Lower leg skin (tissue), 4 donors: ENCODE results near the gene BCAR1. TPM values are rescaled to one million over a fixed set of nuclear protein-coding genes. Genes with fewer than 3 reads are reported as not detected.

Experiments
- DNase-seq, 2 donors: peaks; one replicate each; pipeline ENCODE4 v3.0.0-alpha.2; 2019; ENCODE audit warnings: low spot score in 2 of 2
- H3K4me3 ChIP-seq: fragments of 200-600 bp; sonication (generic); 2 replicates; pipeline ENCODE4 v1.5.1; 2017; ENCODE audit warnings: mild to moderate bottlenecking, low read depth; ENCODE audit not compliant: poor library complexity, severe bottlenecking
- POLR2A ChIP-seq, 2 donors: fragments of 450-650 bp; IDR thresholded peaks; one replicate each; pipeline ENCODE4 v1.6.1; 2016 to 2017; ENCODE audit warnings: antibody characterized with exemption in 2 of 2, mild to moderate bottlenecking in 1 of 2, moderate library complexity in 1 of 2
- WGBS, 2 donors: methylation state at CpG; one replicate each; pipeline ENCODE4 v1.1.5; 2018; 5-methylcytosine and 5-hydroxymethylcytosine counted together
- intact Hi-C: fragments of 100-400 bp; cut with DNase I; formaldehyde crosslinking; loops from one replicate; pipeline ENCODE4 v1.15.0; 2023; ENCODE audit warnings: low total_unique reads
- total RNA-seq, 4 donors: library from RNA; depleted of rRNA; stranded (reverse); fragments of >200 nt; gene quantifications; one replicate each; pipeline ENCODE4 v1.1.0, GENCODE V29; 2016
- TF ChIP-seq, protein P1 (sequence below), 3 donors: fragments of 450-650 bp; IDR thresholded peaks; one replicate each; pipeline ENCODE4 v1.5.1; 2016; ENCODE audit warnings: antibody characterized with exemption in 3 of 3, mild to moderate bottlenecking in 3 of 3, moderate library complexity in 2 of 3

The BCAR1 gene
- total RNA-seq, 4 donors from 2014 or later = 16.4 to 38.1 (median 28.8) TPM

DNA sequence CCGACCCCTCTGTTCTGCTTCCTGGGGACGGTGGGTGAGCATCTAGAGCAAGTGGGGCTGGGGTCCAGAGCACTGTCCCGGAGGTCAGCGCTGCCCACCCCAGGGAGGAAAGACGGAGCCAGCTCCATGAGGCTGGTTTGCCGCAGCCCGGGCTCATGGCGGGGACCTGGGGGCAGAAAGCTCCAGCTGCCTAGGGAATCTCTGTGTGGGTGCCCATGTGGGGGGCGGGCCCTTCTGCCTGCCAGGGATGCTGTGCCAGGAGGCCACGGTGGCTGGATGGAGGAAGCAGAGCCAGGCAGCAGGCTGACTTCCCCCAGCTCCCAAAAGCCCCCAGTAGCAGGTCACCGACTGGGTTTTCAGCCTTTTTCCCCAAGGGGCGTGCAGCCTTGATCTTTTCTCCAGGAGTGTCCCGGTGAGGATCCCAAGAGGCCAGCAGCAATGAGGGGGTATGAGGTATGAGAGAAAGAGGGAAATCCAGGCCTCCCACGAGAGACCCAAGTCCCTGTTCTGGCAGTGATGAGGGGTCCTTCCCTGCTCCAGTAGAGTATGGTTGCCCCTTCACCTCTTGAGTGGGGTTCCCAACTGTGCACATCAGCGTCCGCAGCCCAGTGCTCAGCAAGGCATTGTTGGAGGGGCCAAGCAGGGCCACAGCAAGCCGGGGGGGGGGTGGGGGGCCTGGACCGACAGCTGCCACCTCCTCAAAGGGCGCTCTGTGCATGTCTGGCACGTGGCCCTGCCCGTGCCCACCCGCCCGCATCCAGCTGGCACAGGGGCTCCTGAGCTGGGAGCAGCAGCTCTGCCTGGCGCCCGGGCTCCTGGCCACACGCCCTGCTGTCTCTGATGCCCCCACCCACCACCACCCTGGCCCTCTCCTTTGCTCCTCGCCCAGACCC lies 15.6 kb upstream of the BCAR1 start:
- peak in 1 of 2 donors; percentile 83 for DNase-seq
- no peak overlapping the region for H3K4me3 ChIP-seq
- 64 to 81% methylated on average over 21 to 23 of the region's 27 CpGs for WGBS, 2 donors
- no peak for TF ChIP-seq POLR2A (IDR thresholded peaks at IDR 0.05)
- TF ChIP-seq, protein P1, sequence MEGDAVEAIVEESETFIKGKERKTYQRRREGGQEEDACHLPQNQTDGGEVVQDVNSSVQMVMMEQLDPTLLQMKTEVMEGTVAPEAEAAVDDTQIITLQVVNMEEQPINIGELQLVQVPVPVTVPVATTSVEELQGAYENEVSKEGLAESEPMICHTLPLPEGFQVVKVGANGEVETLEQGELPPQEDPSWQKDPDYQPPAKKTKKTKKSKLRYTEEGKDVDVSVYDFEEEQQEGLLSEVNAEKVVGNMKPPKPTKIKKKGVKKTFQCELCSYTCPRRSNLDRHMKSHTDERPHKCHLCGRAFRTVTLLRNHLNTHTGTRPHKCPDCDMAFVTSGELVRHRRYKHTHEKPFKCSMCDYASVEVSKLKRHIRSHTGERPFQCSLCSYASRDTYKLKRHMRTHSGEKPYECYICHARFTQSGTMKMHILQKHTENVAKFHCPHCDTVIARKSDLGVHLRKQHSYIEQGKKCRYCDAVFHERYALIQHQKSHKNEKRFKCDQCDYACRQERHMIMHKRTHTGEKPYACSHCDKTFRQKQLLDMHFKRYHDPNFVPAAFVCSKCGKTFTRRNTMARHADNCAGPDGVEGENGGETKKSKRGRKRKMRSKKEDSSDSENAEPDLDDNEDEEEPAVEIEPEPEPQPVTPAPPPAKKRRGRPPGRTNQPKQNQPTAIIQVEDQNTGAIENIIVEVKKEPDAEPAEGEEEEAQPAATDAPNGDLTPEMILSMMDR (IDR thresholded peaks at IDR 0.05) = no peak
- intact Hi-C loops = no loop called here

GRCh38 chr16:75265911-75266701 lies 14.7 kb upstream of the BCAR1 start:
- intact Hi-C loops = no loop called here
- 22 to 43% methylated on average over 15 to 33 of the region's 62 CpGs for WGBS, 2 donors
- DNase-seq = peak in 1 of 2 donors; percentile 94
- TF ChIP-seq, protein P1 (IDR thresholded peaks at IDR 0.05) = no peak
- no peak for TF ChIP-seq POLR2A (IDR thresholded peaks at IDR 0.05)
- peak overlapping the region; percentile 68 for H3K4me3 ChIP-seq

GRCh38 chr16:75264999-75265910 lies 13.8 kb upstream of the BCAR1 start:
- WGBS, 2 donors = 6 to 7% methylated on average over 18 to 42 of the region's 74 CpGs
- TF ChIP-seq, protein P1 (IDR thresholded peaks at IDR 0.05) = no peak
- no peak for TF ChIP-seq POLR2A (IDR thresholded peaks at IDR 0.05)
- DNase-seq = peak in 1 of 2 donors; percentile 90
- intact Hi-C loops = no loop called here
- peak overlapping the region; percentile 68 for H3K4me3 ChIP-seq

- intact Hi-C loops = no loop called here
- DNase-seq = peak in 1 of 2 donors; percentile 89
- TF ChIP-seq, protein P1 (IDR thresholded peaks at IDR 0.05) = no peak
- no peak for TF ChIP-seq POLR2A (IDR thresholded peaks at IDR 0.05)
- peak overlapping the region; percentile 68 for H3K4me3 ChIP-seq
- WGBS, 2 donors = 21 to 31% methylated on average over 14 of the region's 14 CpGs
Measured at GRCh38 chr16:75264457-75264998, 13.1 kb upstream of the BCAR1 start.

GRCh38 chr16:75263963-75264445 lies 12.6 kb upstream of the BCAR1 start:
- intact Hi-C loops = no loop called here
- TF ChIP-seq, protein P1 (IDR thresholded peaks at IDR 0.05) = no peak
- no peak for TF ChIP-seq POLR2A (IDR thresholded peaks at IDR 0.05)
- peak in 1 of 2 donors; percentile 89 for DNase-seq
- no peak overlapping the region for H3K4me3 ChIP-seq
- WGBS, 2 donors = 39 to 40% methylated on average over 8 of the region's 8 CpGs
